Caco-2 (cell line): ENCODE results near the gene SMYD5. TPM values are rescaled to one million over a fixed set of nuclear protein-coding genes. Genes with fewer than 3 reads are reported as not detected.

Experiments
- BruUV-seq: library from RNA; stranded (reverse); fragments of 400-500 nt; replicated peaks from 2 replicates; lab custom pipeline; 2021; lab: Mats Ljungman, UMichigan
- CTCF ChIA-PET: fragments of 300-600 bp; sonication (Branson Sonifier 250); formaldehyde crosslinking; loops from one replicate; lab custom pipeline; 2022; ENCODE audit warnings: antibody characterized with exemption; lab: Charles Lee
- POLR2A ChIA-PET: fragments of 300-600 bp; sonication (Branson Sonifier 250); formaldehyde crosslinking; loops from one replicate; lab custom pipeline; 2022; ENCODE audit warnings: antibody characterized with exemption; lab: Charles Lee
- DNase-seq, 2 experiments: peaks; one replicate each; pipeline versions ENCODE4 v3.0.0 to v3.0.0-alpha.2; 2020 to 2022
- H3K27me3 ChIP-seq: replicated peaks from 2 replicates; pipeline ENCODE4 v1.6.0; 2011; ENCODE audit warnings: low read length; ENCODE audit not compliant: control insufficient read depth, insufficient read depth
- H3K36me3 ChIP-seq: 2 replicates; pipeline ENCODE4 v1.5.1; 2011; ENCODE audit warnings: low read length; ENCODE audit not compliant: control insufficient read depth, insufficient read depth
- H3K4me1 ChIP-seq: fragments of 250-450 bp; sonication (Bioruptor Pico); 2 replicates; pipeline ENCODE4 v1.5.1; 2020; ENCODE audit warnings: mild to moderate bottlenecking
- H3K4me3 ChIP-seq: 2 replicates; pipeline ENCODE4 v1.5.1; 2011; ENCODE audit warnings: low read depth, mild to moderate bottlenecking, control low read depth, low read length
- H3K9me3 ChIP-seq: fragments of 250-450 bp; sonication (Bioruptor Pico); 2 replicates; pipeline ENCODE4 v1.5.1; 2020; ENCODE audit warnings: mild to moderate bottlenecking, moderate library complexity
- H3K27ac Mint-ChIP-seq: one replicate; pipeline ENCODE4 v1.8.0; 2022; ENCODE audit warnings: mixed read lengths; ENCODE audit not compliant: unreplicated experiment
- H3K27me3 Mint-ChIP-seq: one replicate; pipeline ENCODE4 v1.8.0; 2022; ENCODE audit warnings: mixed read lengths; ENCODE audit not compliant: insufficient read depth, unreplicated experiment
- H3K36me3 Mint-ChIP-seq: one replicate; pipeline ENCODE4 v1.8.0; 2022; ENCODE audit warnings: mild to moderate bottlenecking, mixed read lengths; ENCODE audit not compliant: insufficient read depth, unreplicated experiment
- H3K4me1 Mint-ChIP-seq: one replicate; pipeline ENCODE4 v1.8.0; 2022; ENCODE audit warnings: low read depth, mixed read lengths; ENCODE audit not compliant: unreplicated experiment
- H3K4me3 Mint-ChIP-seq: one replicate; pipeline ENCODE4 v1.8.0; 2022; ENCODE audit warnings: mild to moderate bottlenecking, moderate library complexity, mixed read lengths; ENCODE audit not compliant: unreplicated experiment
- H3K9me3 Mint-ChIP-seq: one replicate; pipeline ENCODE4 v1.8.0; 2022; ENCODE audit warnings: mixed read lengths; ENCODE audit not compliant: unreplicated experiment
- intact Hi-C: fragments of 100-400 bp; cut with micrococcal nuclease; formaldehyde crosslinking; loops from one replicate; pipeline ENCODE4 v1.10.0; 2022; ENCODE audit not compliant: unreplicated experiment
- total RNA-seq: library from RNA; stranded (reverse); gene quantifications from 2 replicates; pipeline ENCODE4 v1.2.3, GENCODE V29; 2022
- TF ChIP-seq, protein P1 (sequence below), 2 experiments: fragments of 200-600 bp in 1 of 2; IDR thresholded peaks; 1 replicate in 1 of 2; 2 replicates in 1 of 2; pipeline versions ENCODE4 v1.5.1 to v1.8.0; 2011 to 2022; ENCODE audit warnings: antibody characterized with exemption in 1 of 2, control low read depth in 1 of 2, inconsistent platforms in 1 of 2, low read depth in 1 of 2, low read length in 1 of 2, mild to moderate bottlenecking in 1 of 2, moderate library complexity in 1 of 2; ENCODE audit not compliant: insufficient read depth in 1 of 2, severe bottlenecking in 1 of 2, unreplicated experiment in 1 of 2

Gene SMYD5
- total RNA-seq, 1 experiment from 2014 or later: 65.8 TPM

DNA sequence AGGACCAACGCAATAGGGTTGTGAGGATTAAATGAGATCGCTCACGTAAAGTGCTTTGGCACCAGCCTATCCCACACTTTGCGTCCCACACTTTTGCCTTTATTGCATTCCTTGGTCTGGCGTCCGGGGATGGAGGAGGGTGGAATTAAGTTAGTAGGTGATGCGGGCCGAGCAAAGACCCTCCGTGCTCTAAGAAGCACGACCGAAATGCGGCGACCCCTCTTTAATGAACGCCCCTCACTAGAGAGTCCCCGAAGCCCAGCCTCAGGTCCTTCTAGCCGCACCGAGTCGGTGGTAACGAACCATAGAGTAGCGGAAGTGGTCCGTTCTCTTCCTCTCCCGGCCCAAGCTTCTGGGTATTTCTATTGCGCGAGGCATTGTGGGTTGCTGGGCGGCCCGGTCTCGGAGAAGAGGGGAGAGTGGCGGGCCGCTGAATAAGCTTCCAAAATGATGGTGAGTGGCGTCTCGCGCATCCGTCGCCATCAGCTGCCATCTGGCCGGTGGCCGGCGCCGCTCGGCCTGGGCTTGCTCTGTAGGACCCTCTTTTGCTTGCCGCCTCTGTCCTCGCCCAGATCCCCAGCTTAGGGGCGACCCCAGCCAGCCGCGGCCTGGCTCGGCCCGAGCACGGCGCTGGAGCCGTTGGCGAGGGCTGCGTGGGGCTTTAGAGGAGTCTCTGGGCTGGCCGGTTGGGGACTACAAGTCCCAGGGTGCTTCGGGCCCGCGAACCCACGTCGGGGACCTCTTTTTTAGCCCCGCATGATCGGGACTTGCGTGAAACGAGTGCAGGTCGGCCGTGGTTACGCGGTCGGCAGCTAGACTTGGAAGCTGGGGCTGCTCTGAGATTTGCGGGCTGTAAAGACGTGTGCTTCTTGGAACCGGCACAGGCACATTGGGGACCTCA lies 20.1 kb downstream of the SMYD5 start, which contains the start of gene CCT7:
Gene CCT7, plus strand, starts transcription at position 377 of the 901 bp plus-strand sequence. Its CDS starts 71 bp downstream, at position 448.
- H3K4me1 Mint-ChIP-seq: peaks cover 20% of the 10 kb centered on the region
- peaks cover 60% of the 10 kb centered on the region for H3K36me3 Mint-ChIP-seq
- ChIA-PET CTCF (interaction anchor here (1.1 to 3.2 kb wide), 5 partner anchors 22 to 341 kb away, joined by 3 to 22 read pairs (median 10); no protein-coding TSS in a partner anchor), POLR2A (interaction anchor here (1.1 to 2.4 kb wide), 5 partner anchors 19 to 202 kb away, joined by 3 to 15 read pairs (median 4); partner anchors contain the start of gene EGR4)
- no peaks in the 10 kb centered on the region for H3K36me3 ChIP-seq
- no peaks in the 10 kb centered on the region for H3K27me3 ChIP-seq
- H3K27ac Mint-ChIP-seq: peak within 1 kb of the TSS; percentile 98
- intact Hi-C loops: loop anchor here (1.0 kb wide), 1 partner anchor 20 kb away; the partner anchor contains the start of gene SMYD5
- DNase-seq: peak; percentile 90
- H3K4me3 Mint-ChIP-seq: peak within 1 kb of the TSS; percentile 91
- TF ChIP-seq, protein P1, sequence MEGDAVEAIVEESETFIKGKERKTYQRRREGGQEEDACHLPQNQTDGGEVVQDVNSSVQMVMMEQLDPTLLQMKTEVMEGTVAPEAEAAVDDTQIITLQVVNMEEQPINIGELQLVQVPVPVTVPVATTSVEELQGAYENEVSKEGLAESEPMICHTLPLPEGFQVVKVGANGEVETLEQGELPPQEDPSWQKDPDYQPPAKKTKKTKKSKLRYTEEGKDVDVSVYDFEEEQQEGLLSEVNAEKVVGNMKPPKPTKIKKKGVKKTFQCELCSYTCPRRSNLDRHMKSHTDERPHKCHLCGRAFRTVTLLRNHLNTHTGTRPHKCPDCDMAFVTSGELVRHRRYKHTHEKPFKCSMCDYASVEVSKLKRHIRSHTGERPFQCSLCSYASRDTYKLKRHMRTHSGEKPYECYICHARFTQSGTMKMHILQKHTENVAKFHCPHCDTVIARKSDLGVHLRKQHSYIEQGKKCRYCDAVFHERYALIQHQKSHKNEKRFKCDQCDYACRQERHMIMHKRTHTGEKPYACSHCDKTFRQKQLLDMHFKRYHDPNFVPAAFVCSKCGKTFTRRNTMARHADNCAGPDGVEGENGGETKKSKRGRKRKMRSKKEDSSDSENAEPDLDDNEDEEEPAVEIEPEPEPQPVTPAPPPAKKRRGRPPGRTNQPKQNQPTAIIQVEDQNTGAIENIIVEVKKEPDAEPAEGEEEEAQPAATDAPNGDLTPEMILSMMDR (IDR thresholded peaks at IDR 0.05; ENCODE audit: insufficient read depth in 1 of 2, low read depth in 1 of 2, low read length in 1 of 2, severe bottlenecking in 1 of 2, unreplicated experiment in 1 of 2): no peak
- H3K9me3 ChIP-seq: no peaks in the 10 kb centered on the region
- no peaks in the 10 kb centered on the region for H3K9me3 Mint-ChIP-seq
- no peaks in the 10 kb centered on the region for H3K27me3 Mint-ChIP-seq
- H3K4me1 ChIP-seq: peaks cover 7% of the 10 kb centered on the region; the same call in 1 of the 2 replicates
- BruUV-seq: TSS peak; percentile 61
- peak within 1 kb of the TSS; percentile 78 for H3K4me3 ChIP-seq

DNA sequence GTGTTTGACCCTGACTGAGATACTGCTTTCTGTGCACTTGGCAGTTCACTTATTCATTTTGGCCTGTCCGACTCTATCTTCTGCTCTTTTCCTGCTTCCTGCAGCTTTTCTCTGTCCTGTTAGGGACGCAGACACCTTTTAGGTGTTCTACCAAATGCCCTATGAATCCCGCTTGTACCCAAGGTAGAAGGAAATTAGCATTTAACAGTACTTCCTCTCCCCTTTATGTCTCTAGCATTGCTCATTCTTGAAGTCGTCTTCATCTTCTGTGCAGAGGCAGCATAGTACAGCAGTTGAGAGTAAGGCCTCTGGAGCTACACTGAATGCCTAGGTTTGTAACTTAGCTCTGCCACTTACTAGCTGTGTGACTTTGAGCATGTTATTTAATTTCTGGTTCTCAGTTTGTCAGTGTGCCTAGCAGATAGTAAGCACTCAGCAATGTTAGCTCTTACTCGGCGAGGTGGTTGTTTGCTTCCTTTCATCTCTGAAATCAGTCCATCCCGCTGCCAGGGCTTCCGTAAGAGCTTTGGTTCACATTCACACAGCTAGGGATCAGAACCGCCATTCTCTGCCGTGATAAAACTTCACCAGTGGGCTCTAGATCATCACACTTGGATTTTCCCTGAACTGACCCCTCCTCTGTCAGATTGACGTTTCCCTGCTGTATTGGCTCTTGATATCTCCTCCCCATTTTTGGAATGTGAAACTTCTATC lies 21.4 kb downstream of the SMYD5 start:
- peaks cover 2% of the 10 kb centered on the region; the same call in 1 of the 2 replicates for H3K36me3 ChIP-seq
- peaks cover 65% of the 10 kb centered on the region for H3K36me3 Mint-ChIP-seq
- H3K27ac Mint-ChIP-seq: peak overlapping the region; percentile 98
- no peaks in the 10 kb centered on the region for H3K9me3 Mint-ChIP-seq
- peaks cover 7% of the 10 kb centered on the region; the same call in 1 of the 2 replicates for H3K4me1 ChIP-seq
- no peak for DNase-seq
- H3K4me1 Mint-ChIP-seq: peaks cover 20% of the 10 kb centered on the region
- H3K4me3 ChIP-seq: peak overlapping the region; percentile 78
- ChIA-PET POLR2A (no interaction called here), CTCF (interaction anchor here (1.6 to 3.2 kb wide), 2 partner anchors 23 to 33 kb away, joined by 6 to 16 read pairs; no protein-coding TSS in a partner anchor)
- no TSS peak for BruUV-seq
- no peaks in the 10 kb centered on the region for H3K27me3 ChIP-seq
- no peaks in the 10 kb centered on the region for H3K27me3 Mint-ChIP-seq
- H3K9me3 ChIP-seq: no peaks in the 10 kb centered on the region
- intact Hi-C loops: no loop called here
- TF ChIP-seq, protein P1 (IDR thresholded peaks at IDR 0.05; ENCODE audit: insufficient read depth in 1 of 2, low read depth in 1 of 2, low read length in 1 of 2, severe bottlenecking in 1 of 2, unreplicated experiment in 1 of 2): no peak
- H3K4me3 Mint-ChIP-seq: peak overlapping the region; percentile 91

DNA sequence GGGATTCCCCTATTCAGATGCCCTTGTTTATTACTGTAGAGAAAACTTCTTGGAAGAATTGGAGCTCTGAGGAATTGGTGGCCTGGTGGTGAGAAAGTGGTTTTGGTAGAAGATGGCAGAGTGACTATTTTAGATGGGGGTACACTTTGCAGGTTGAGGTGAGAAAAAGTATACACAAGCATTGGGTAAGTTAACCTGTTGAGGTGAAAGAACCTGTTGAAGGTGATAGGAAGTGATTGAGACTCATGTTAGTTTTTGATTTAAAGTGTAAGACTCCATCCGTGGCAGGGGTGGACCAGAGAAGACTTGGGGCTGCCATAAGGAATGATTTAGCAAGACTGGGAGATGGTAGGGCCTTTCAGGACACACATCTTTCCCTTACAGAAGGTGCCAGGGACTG lies 23.1 kb downstream of the SMYD5 start:
- H3K36me3 ChIP-seq: peaks cover 2% of the 10 kb centered on the region; the same call in 1 of the 2 replicates
- H3K4me3 ChIP-seq: no peak overlapping the region
- no peaks in the 10 kb centered on the region for H3K9me3 ChIP-seq
- TF ChIP-seq, protein P1 (IDR thresholded peaks at IDR 0.05; ENCODE audit: insufficient read depth in 1 of 2, low read depth in 1 of 2, low read length in 1 of 2, severe bottlenecking in 1 of 2, unreplicated experiment in 1 of 2): no peak
- CTCF ChIA-PET: interaction anchor here (0.6 to 0.7 kb wide), 2 partner anchors 25 to 202 kb away, joined by 4 to 5 read pairs; no protein-coding TSS in a partner anchor
- H3K4me1 Mint-ChIP-seq: peaks cover 20% of the 10 kb centered on the region
- no TSS peak for BruUV-seq
- peaks cover 77% of the 10 kb centered on the region for H3K36me3 Mint-ChIP-seq
- no peak overlapping the region for H3K27ac Mint-ChIP-seq
- no peaks in the 10 kb centered on the region for H3K27me3 Mint-ChIP-seq
- no peak for DNase-seq
- intact Hi-C loops: no loop called here
- peaks cover 7% of the 10 kb centered on the region; the same call in 1 of the 2 replicates for H3K4me1 ChIP-seq
- H3K9me3 Mint-ChIP-seq: no peaks in the 10 kb centered on the region
- POLR2A ChIA-PET: no interaction called here
- no peaks in the 10 kb centered on the region for H3K27me3 ChIP-seq
- no peak overlapping the region for H3K4me3 Mint-ChIP-seq
